Muscle layer of duodenum (tissue), 2 donors: ENCODE data around the gene SLC39A8.

ENCODE experiments used
- H3K27ac ChIP-seq: one replicate; pipeline ENCODE4 v1.7.0; 2013; ENCODE audit warnings: mild to moderate bottlenecking, low read length
- H3K27me3 ChIP-seq: one replicate; pipeline ENCODE4 v1.7.0; 2013; ENCODE audit warnings: low read depth, mild to moderate bottlenecking, control low read depth, low read length
- H3K36me3 ChIP-seq, 2 donors: one replicate each; pipeline ENCODE4 v1.7.0; 2013; ENCODE audit warnings: low read length in 2 of 2, control low read depth in 1 of 2, mild to moderate bottlenecking in 1 of 2; ENCODE audit not compliant: insufficient read depth in 2 of 2, control insufficient read depth in 1 of 2
- H3K4me1 ChIP-seq, 2 donors: one replicate each; pipeline ENCODE4 v1.7.0; 2013; ENCODE audit warnings: low read length in 2 of 2, mild to moderate bottlenecking in 2 of 2, control low read depth in 1 of 2, moderate library complexity in 1 of 2; ENCODE audit not compliant: insufficient read depth in 2 of 2, control insufficient read depth in 1 of 2
- H3K4me3 ChIP-seq, 2 donors: one replicate each; pipeline ENCODE4 v1.7.0; 2013; ENCODE audit warnings: low read length in 2 of 2, low read depth in 1 of 2, mild to moderate bottlenecking in 1 of 2
- H3K9me3 ChIP-seq, 2 donors: one replicate each; pipeline ENCODE4 v1.7.0; 2013; ENCODE audit warnings: low read length in 2 of 2, control low read depth in 1 of 2, mild to moderate bottlenecking in 1 of 2; ENCODE audit not compliant: control insufficient read depth in 1 of 2
- donor health status: healthy.

SLC39A8 gene

DNA sequence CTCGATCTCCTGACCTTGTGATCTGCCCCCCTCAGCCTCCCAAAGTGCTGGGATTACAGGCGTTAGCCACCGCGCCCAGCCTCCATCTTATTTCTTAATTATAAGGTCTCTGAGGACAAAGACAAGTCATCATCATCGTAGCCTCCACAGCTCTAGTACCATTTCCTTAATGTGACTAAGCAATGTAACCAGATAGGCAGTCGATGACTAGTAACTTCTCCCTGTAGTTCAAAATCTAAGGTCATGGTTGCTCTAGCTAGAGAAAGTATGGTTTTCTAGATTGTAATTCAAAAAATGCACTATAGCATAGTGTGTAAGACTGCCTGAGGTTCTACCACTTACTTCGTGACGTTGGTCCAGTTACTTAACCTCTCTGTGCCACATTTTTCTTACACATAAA is 6.9 kb downstream of the SLC39A8 start:
- H3K4me3 ChIP-seq, result no peak overlapping the region
- no peaks in the 10 kb centered on the region for H3K27me3 ChIP-seq
- H3K4me1 ChIP-seq, result no peaks in the 10 kb centered on the region
- no peak overlapping the region for H3K27ac ChIP-seq
- no peaks in the 10 kb centered on the region for H3K36me3 ChIP-seq
- no peaks in the 10 kb centered on the region for H3K9me3 ChIP-seq

GRCh38 chr4:102335616-102336015 is 9.7 kb downstream of the SLC39A8 start:
- Histone ChIP-seq H3K9me3 (no peaks in the 10 kb centered on the region), H3K4me1 (no peaks in the 10 kb centered on the region), H3K36me3 (no peaks in the 10 kb centered on the region), H3K27ac (no peak overlapping the region), H3K27me3 (no peaks in the 10 kb centered on the region), H3K4me3 (no peak overlapping the region)

DNA sequence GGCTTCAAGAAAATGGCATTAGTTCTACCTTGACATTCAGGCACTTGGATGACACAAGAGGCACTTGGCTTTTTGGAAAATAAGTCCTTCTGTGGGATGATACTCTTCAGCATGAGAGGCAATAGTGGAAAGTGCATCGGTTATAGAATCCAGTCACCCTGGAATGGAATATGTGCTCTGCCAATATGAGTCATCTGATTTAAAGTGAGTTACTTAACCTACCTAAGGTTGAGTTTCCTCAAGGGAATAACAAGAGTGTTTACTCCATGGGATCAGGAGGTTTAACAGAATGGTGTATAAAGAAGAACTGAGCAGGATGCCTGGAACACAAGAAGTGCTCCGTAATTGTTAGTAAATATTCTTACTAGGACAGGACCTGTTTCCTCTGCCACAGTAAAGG is 10.7 kb downstream of the SLC39A8 start:
- no peaks in the 10 kb centered on the region for H3K36me3 ChIP-seq
- H3K4me3 ChIP-seq, result no peak overlapping the region

GRCh38 chr4:102333787-102334186 is 11.5 kb downstream of the SLC39A8 start:
- Histone ChIP-seq H3K27me3 (no peaks in the 10 kb centered on the region), H3K27ac (no peak overlapping the region), H3K9me3 (no peaks in the 10 kb centered on the region), H3K4me1 (no peaks in the 10 kb centered on the region), H3K36me3 (no peaks in the 10 kb centered on the region), H3K4me3 (no peak overlapping the region)

More for the DNA sequence above, 10.7 kb downstream of the SLC39A8 start:
- no peaks in the 10 kb centered on the region for H3K9me3 ChIP-seq
- no peaks in the 10 kb centered on the region for H3K27me3 ChIP-seq
- no peak overlapping the region for H3K27ac ChIP-seq
- H3K4me1 ChIP-seq, result no peaks in the 10 kb centered on the region

DNA sequence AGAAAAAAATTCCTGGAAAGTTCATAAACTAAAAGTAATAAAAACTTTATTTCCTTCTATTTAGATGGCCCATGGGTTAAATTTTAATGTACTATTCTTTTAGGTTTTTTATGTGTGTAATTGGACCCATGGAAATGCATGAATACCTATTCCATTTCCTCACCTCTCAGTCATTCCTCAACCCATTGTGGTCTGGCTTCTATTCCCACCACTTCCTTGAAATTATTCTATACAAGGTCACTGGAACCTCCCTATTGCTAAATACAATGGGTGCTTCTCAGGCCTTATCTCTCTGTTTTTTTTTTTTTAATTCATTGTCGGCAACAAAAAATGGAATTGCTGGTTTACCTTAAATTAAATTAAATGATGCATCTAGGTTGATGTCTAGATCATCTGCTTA is 17.2 kb downstream of the SLC39A8 start:
- H3K36me3 ChIP-seq, result no peaks in the 10 kb centered on the region
- no peak overlapping the region for H3K27ac ChIP-seq
- no peak overlapping the region for H3K4me3 ChIP-seq
- H3K4me1 ChIP-seq, result no peaks in the 10 kb centered on the region
- H3K9me3 ChIP-seq, result no peaks in the 10 kb centered on the region
- H3K27me3 ChIP-seq, result no peaks in the 10 kb centered on the region

GRCh38 chr4:102326951-102327350 is 18.3 kb downstream of the SLC39A8 start:
- H3K9me3 ChIP-seq, result no peaks in the 10 kb centered on the region
- H3K4me1 ChIP-seq, result no peaks in the 10 kb centered on the region
- no peak overlapping the region for H3K4me3 ChIP-seq
- no peak overlapping the region for H3K27ac ChIP-seq
- no peaks in the 10 kb centered on the region for H3K27me3 ChIP-seq
- no peaks in the 10 kb centered on the region for H3K36me3 ChIP-seq

DNA sequence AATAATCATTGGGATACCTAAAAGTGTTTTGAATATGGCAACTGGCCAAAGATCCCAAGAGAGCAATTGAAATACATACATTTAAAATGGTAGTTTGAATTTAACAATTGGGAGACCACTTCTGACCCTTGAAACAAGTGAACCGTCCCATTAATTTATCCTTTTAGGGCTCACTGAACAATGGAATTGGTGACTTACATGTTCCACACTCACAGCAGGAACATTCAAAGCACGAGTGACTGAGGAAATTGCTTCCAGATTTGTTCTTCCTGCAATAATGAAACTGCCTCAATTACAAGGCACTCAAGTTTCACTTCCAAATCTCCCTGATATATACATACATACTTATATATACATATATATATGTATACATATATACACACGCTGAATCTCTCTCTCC is 20.6 kb downstream of the SLC39A8 start:
- Histone ChIP-seq H3K4me3 (no peak overlapping the region), H3K27ac (no peak overlapping the region), H3K36me3 (no peaks in the 10 kb centered on the region), H3K4me1 (no peaks in the 10 kb centered on the region), H3K27me3 (no peaks in the 10 kb centered on the region), H3K9me3 (no peaks in the 10 kb centered on the region)

DNA sequence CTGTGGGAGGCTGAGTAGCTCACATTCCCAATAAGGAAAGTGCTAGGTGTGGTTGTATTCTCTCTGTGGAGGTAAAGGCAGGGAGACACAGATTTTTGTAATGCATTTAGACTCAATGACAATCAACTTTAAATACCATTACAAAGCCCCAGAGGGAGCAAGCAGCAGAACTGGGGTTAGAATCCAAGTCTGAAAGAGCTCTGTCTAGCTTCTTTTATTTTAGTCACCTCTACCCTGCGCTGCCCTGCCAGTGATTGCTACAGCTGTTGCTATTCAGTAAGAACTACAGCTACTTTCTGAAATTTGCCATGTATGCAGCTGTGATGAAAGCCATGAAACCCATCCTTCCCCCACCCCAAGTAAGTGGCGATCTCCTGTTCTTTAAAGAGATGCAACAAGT is 22.5 kb downstream of the SLC39A8 start:
- Histone ChIP-seq H3K4me3 (no peak overlapping the region), H3K36me3 (no peaks in the 10 kb centered on the region), H3K27ac (no peak overlapping the region), H3K4me1 (no peaks in the 10 kb centered on the region), H3K27me3 (no peaks in the 10 kb centered on the region), H3K9me3 (no peaks in the 10 kb centered on the region)

DNA sequence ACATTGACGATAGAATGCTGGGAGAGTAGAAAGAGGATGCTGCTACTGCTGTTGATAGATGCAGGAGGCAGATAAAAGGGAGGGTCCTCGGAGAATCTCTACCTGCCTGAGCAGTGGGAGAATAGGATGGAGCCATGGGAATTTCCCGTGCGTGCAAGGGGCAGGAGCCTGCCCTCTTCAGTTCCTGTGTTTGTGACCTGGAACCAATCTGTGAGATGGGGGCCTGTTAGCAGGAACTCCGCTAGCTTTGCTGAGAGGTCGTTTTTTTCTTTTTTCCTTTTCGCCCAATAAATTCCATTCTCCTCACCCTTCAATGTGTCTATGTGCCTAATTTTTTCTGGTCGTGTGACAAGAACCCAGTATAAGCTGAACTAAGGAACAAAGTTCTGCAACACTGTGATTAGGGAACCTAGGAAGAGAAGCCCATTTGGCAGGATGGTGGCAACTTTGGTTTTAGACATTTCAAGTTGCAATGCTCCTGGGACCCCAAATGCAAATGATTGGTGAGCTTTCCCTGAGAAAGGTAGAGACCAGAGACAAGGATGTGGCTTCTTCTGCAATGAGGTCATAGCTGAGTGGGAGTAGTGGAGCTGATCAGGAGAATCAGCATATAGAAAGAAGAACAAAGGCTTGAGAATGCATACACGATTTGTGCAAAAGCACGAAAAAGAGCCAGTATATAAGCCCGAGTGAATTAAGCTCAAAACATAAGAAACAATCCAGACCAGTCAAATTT is 23.9 kb downstream of the SLC39A8 start:
- H3K4me3 ChIP-seq, result no peak overlapping the region
- H3K27me3 ChIP-seq, result no peaks in the 10 kb centered on the region
- H3K27ac ChIP-seq, result no peak overlapping the region
- no peaks in the 10 kb centered on the region for H3K36me3 ChIP-seq
- H3K4me1 ChIP-seq, result no peaks in the 10 kb centered on the region
- H3K9me3 ChIP-seq, result no peaks in the 10 kb centered on the region

DNA sequence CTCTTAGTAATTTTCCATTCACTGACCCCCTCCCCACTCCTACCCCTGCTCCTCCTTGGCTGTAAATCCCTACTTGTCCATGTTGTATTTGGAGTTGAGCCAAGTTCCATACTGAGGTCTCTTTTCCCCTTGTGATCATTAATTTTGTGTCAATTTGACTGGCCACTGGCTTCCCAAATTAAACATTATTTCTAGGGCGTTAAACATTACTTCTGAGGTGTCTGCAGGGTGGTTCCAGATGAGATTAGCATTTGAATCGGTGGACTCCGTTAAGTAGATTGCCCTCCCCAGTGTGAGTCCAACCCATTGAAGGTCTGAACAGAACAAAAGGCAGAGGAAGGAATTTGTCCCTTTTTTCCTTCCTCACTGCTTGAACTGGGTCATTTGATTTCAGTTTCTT is 25.7 kb downstream of the SLC39A8 start:
- H3K4me1 ChIP-seq, result no peaks in the 10 kb centered on the region
- peaks cover 0 to under 1% of the 10 kb centered on the region in 2 donors for H3K36me3 ChIP-seq
- no peak overlapping the region for H3K4me3 ChIP-seq
- H3K27me3 ChIP-seq, result no peaks in the 10 kb centered on the region
- H3K27ac ChIP-seq, result no peak overlapping the region
- H3K9me3 ChIP-seq, result no peaks in the 10 kb centered on the region

DNA sequence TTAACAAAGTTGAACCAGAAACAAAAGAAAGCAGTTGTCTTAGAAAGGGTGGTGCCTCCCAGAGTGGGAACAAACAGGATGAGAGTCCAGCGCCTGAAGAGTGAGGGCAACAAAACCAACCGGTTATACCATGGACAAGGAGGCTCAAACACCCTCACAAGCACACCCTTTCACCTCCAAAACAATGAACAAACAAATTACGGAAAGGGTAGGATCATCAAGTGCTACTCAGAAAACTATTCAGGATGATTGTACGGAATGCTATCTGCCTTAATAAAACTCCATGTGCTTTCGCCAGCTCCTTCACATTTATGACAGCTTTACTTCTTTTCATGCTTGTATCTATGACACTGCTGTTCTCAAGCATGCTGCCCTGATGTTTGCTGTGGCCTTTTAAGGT is 26.8 kb downstream of the SLC39A8 start:
- Histone ChIP-seq H3K27me3 (no peaks in the 10 kb centered on the region), H3K27ac (no peak overlapping the region), H3K36me3 (peaks cover 0 to 4% of the 10 kb centered on the region in 2 donors)

DNA sequence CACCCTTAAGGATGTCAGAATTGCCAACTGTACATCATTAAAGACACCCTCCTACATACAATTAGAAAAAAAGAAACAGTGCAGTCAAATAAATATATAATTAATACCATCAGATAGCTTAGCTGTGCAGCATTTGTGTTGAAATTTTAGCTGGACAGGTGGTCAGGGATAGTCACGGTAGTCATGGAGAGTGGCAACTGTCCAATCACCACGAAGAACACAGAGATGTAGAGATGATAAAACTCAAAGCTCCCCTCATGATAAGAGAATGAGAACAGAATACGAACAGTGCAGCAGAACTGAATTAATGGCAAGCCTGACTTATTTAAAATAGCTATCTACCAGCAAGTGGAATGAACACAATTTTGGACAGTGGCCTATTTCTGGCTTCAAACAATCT is 27.2 kb downstream of the SLC39A8 start:
- no peaks in the 10 kb centered on the region for H3K27me3 ChIP-seq
- no peak overlapping the region for H3K4me3 ChIP-seq
- no peaks in the 10 kb centered on the region for H3K9me3 ChIP-seq

More for the DNA sequence above, 26.8 kb downstream of the SLC39A8 start:
- H3K4me3 ChIP-seq, result no peak overlapping the region
- no peaks in the 10 kb centered on the region for H3K9me3 ChIP-seq
- no peaks in the 10 kb centered on the region for H3K4me1 ChIP-seq

More for the DNA sequence above, 27.2 kb downstream of the SLC39A8 start:
- Histone ChIP-seq H3K36me3 (peaks cover 0 to 4% of the 10 kb centered on the region in 2 donors), H3K27ac (no peak overlapping the region), H3K4me1 (no peaks in the 10 kb centered on the region)
